Stimulated activated CD8-positive, alpha-beta memory T cell treated with anti-CD3 and anti-CD28 coated beads, Interleukin-7, amount 100 ng/mL, for 24 hours (primary cell): ENCODE measurements around the gene FCN1.

Experiments
- DNase-seq: peaks from one replicate; pipeline ENCODE4 v3.0.0-alpha.2; 2020; ENCODE audit warnings: low read depth

FCN1 gene

GRCh38 chr9:134937164-134937555 lies 19.4 kb upstream of the FCN1 start:
- no peak for DNase-seq

- no peak for DNase-seq
These were observed 18.8 kb upstream of the FCN1 start for GRCh38 chr9:134936346-134937163.

GRCh38 chr9:134935701-134936345 lies 18.1 kb upstream of the FCN1 start:
- DNase-seq: no peak

GRCh38 chr9:134935056-134935640 lies 17.4 kb upstream of the FCN1 start:
- no peak for DNase-seq

- DNase-seq: no peak
These were observed 15.5 kb upstream of the FCN1 start for GRCh38 chr9:134933076-134933659.

GRCh38 chr9:134932606-134933005 lies 14.9 kb upstream of the FCN1 start:
- no peak for DNase-seq

- DNase-seq: no peak
These were observed 14.5 kb upstream of the FCN1 start for GRCh38 chr9:134932171-134932570.

GRCh38 chr9:134930398-134930797 lies 12.7 kb upstream of the FCN1 start:
- no peak for DNase-seq

GRCh38 chr9:134929193-134930158 lies 11.8 kb upstream of the FCN1 start:
- DNase-seq: no peak

GRCh38 chr9:134928436-134929192 lies 10.9 kb upstream of the FCN1 start:
- DNase-seq: no peak

GRCh38 chr9:134925011-134925511 lies 7.3 kb upstream of the FCN1 start:
- DNase-seq: no peak

- no peak for DNase-seq
These were observed 5.8 kb upstream of the FCN1 start for GRCh38 chr9:134923466-134923865.

GRCh38 chr9:134922932-134923240 lies 5.2 kb upstream of the FCN1 start:
- no peak for DNase-seq

- no peak for DNase-seq
These were observed 4.6 kb upstream of the FCN1 start for GRCh38 chr9:134922066-134922931.

GRCh38 chr9:134919303-134919702 lies 1.6 kb upstream of the FCN1 start:
- no peak for DNase-seq

- DNase-seq: no peak
These were observed 934 bp upstream of the FCN1 start for GRCh38 chr9:134918646-134919045.

- DNase-seq: no peak
These were observed 1.5 kb downstream of the FCN1 start for GRCh38 chr9:134916161-134916665.

GRCh38 chr9:134915046-134915985 lies 2.4 kb downstream of the FCN1 start:
- no peak for DNase-seq

- no peak for DNase-seq
These were observed 3.2 kb downstream of the FCN1 start for GRCh38 chr9:134914501-134914834.
